Neural cell (in vitro differentiated cells): Measurements from ENCODE around the gene MAP3K13. TPM values are rescaled to one million over a fixed set of nuclear protein-coding genes. Genes with fewer than 3 reads are reported as not detected.

Source experiments
- H2AFZ ChIP-seq: fragments of 200-600, 300-800 bp; sonication (generic), shearing (Covaris generic); 2 replicates; pipeline ENCODE4 v1.6.0; 2014; ENCODE audit warnings: low read depth, mild to moderate bottlenecking, antibody characterized with exemption, low read length, moderate library complexity
- H3F3A ChIP-seq: fragments of 200-600 bp; shearing (Covaris generic); 2 replicates; pipeline ENCODE4 v1.6.1; 2016; ENCODE audit warnings: mild to moderate bottlenecking, moderate library complexity, mixed read lengths, antibody characterized with exemption, low read length; ENCODE audit not compliant: insufficient read depth, poor library complexity, severe bottlenecking
- H3K27ac ChIP-seq: fragments of 200-600, 300-800 bp; sonication (generic), shearing (Covaris generic); 2 replicates; pipeline ENCODE4 v1.5.1; 2014; ENCODE audit warnings: mild to moderate bottlenecking, low read length, moderate library complexity
- H3K27me3 ChIP-seq: fragments of 300-800, 200-600 bp; sonication (generic), shearing (Covaris generic); 2 replicates; pipeline ENCODE4 v1.6.0; 2014; ENCODE audit warnings: mild to moderate bottlenecking, low read depth, low read length, moderate library complexity; ENCODE audit not compliant: insufficient read depth
- H3K36me3 ChIP-seq: fragments of 300-800, 200-600 bp; sonication (generic), shearing (Covaris generic); 2 replicates; pipeline ENCODE4 v1.5.1; 2014; ENCODE audit warnings: mild to moderate bottlenecking, antibody characterized with exemption, low read length, moderate library complexity; ENCODE audit not compliant: insufficient read depth
- H3K4me2 ChIP-seq: fragments of 300-800, 200-600 bp; sonication (generic), shearing (Covaris generic); 2 replicates; pipeline ENCODE4 v1.6.0; 2014; ENCODE audit warnings: mild to moderate bottlenecking, low read length
- H3K4me3 ChIP-seq: fragments of 300-800, 200-600 bp; sonication (generic), shearing (Covaris generic); 2 replicates; pipeline ENCODE4 v1.5.1; 2014; ENCODE audit warnings: mild to moderate bottlenecking, low read length, moderate library complexity
- H3K79me2 ChIP-seq: fragments of 200-600 bp; shearing (Covaris generic); replicated peaks from 2 replicates; pipeline ENCODE4 v1.6.0; 2014; ENCODE audit warnings: mild to moderate bottlenecking, low read length, moderate library complexity; ENCODE audit not compliant: insufficient read depth
- H3K9ac ChIP-seq: fragments of 300-800, 200-600 bp; sonication (generic), shearing (Covaris generic); 2 replicates; pipeline ENCODE4 v1.6.1; 2016; ENCODE audit warnings: mild to moderate bottlenecking, low read length, mixed read lengths
- H3K9me2 ChIP-seq: fragments of 200-600 bp; shearing (Covaris generic); 2 replicates; pipeline ENCODE4 v1.6.1; 2016; ENCODE audit warnings: mild to moderate bottlenecking, low read length, mixed read lengths; ENCODE audit not compliant: insufficient read depth
- H3K9me3 ChIP-seq: fragments of 200-600, 300-800 bp; sonication (generic), shearing (Covaris generic); 2 replicates; pipeline ENCODE4 v1.6.1; 2016; ENCODE audit warnings: mild to moderate bottlenecking, mixed run types, low read length, moderate library complexity, mixed read lengths
- H4K20me1 ChIP-seq: fragments of 200-600 bp; shearing (Covaris generic); 2 replicates; pipeline ENCODE4 v1.6.1; 2016; ENCODE audit warnings: mild to moderate bottlenecking, mixed run types; ENCODE audit not compliant: insufficient read depth
- CTCF ChIP-seq: fragments of 450-650 bp; IDR thresholded peaks from 2 replicates; pipeline ENCODE4 v1.5.1; 2014; ENCODE audit warnings: antibody characterized with exemption, mild to moderate bottlenecking, moderate library complexity; ENCODE audit not compliant: poor library complexity, severe bottlenecking
- EP300 ChIP-seq: fragments of 450-650 bp; conservative IDR thresholded peaks from 2 replicates; pipeline ENCODE4 v1.6.1; 2014; ENCODE audit warnings: antibody characterized with exemption, mild to moderate bottlenecking, moderate library complexity; ENCODE audit not compliant: poor library complexity, severe bottlenecking
- EZH2 ChIP-seq: fragments of 200-600, 300-800 bp; shearing (Covaris generic), sonication (generic); IDR thresholded peaks from 2 replicates; pipeline ENCODE4 v1.6.1; 2014; ENCODE audit warnings: antibody characterized with exemption, low read length, borderline replicate concordance, mild to moderate bottlenecking; ENCODE audit not compliant: insufficient read depth, poor library complexity, severe bottlenecking
- MXI1 ChIP-seq: fragments of 450-650 bp; conservative IDR thresholded peaks from 2 replicates; pipeline ENCODE4 v1.6.1; 2014; ENCODE audit warnings: antibody characterized with exemption, mild to moderate bottlenecking; ENCODE audit not compliant: poor library complexity, severe bottlenecking
- POLR2AphosphoS5 ChIP-seq: IDR thresholded peaks from 2 replicates; pipeline ENCODE4 v1.6.1; 2012
- RAD21 ChIP-seq: fragments of 450-650 bp; conservative IDR thresholded peaks from 2 replicates; pipeline ENCODE4 v1.6.1; 2014; ENCODE audit warnings: antibody characterized with exemption, mild to moderate bottlenecking, moderate library complexity
- SMC3 ChIP-seq: fragments of 450-650 bp; conservative IDR thresholded peaks from 2 replicates; pipeline ENCODE4 v1.6.1; 2014; ENCODE audit warnings: antibody characterized with exemption, mild to moderate bottlenecking, moderate library complexity; ENCODE audit not compliant: poor library complexity
- TAF1 ChIP-seq: IDR thresholded peaks from 2 replicates; pipeline ENCODE4 v1.6.1; 2012; ENCODE audit warnings: low read depth
- polyA plus RNA-seq: library from polyadenylated mRNA; depleted of rRNA; stranded (reverse); fragments of >200 nt; gene quantifications from 2 replicates; pipeline ENCODE4 v1.2.3, GENCODE V29; 2014

Gene MAP3K13
- polyA plus RNA-seq, 1 donor from 2014 or later: 33.8 TPM

DNA sequence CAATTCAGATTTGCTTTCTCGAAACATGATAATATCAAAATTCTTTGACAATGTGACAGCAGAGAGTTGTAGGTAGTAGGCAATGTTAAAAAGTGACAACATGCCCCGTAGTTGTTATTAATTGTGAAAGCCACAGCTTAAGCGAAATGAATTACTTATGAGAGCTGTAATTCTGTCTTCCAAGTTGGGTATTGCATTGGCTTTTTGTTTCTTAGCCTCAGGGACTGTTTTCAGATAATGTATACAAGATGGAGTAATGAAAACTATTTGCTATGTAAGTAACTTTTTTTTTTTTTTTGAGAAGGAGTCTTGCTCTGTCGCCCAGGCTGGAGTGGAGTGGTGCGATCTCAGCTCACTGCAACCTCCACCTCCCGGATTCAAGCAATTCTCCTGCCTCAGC is 43.1 kb upstream of the MAP3K13 start (continued):
- TF ChIP-seq RAD21: no peak

GRCh38 chr3:185320949-185321348 is 42.0 kb upstream of the MAP3K13 start:
- Histone ChIP-seq H3K4me3 (no peak overlapping the region), H3K79me2 (no peaks in the 10 kb centered on the region), H3K9me2 (no peaks in the 10 kb centered on the region), H3K9me3 (no peaks in the 10 kb centered on the region), H3K4me2 (no peak overlapping the region), H3K9ac (no peak overlapping the region), H2AFZ (no peak overlapping the region), H3K27ac (no peak overlapping the region), H3F3A (no peaks in the 10 kb centered on the region), H3K36me3 (no peaks in the 10 kb centered on the region), H4K20me1 (no peaks in the 10 kb centered on the region), H3K27me3 (no peaks in the 10 kb centered on the region)
- no peak for TF ChIP-seq CTCF
- TF ChIP-seq EP300: no peak
- no peak for TF ChIP-seq EZH2
- no peak for TF ChIP-seq POLR2AphosphoS5
- TF ChIP-seq MXI1: no peak
- TF ChIP-seq RAD21: no peak
- TF ChIP-seq TAF1: no peak
- TF ChIP-seq SMC3: no peak

DNA sequence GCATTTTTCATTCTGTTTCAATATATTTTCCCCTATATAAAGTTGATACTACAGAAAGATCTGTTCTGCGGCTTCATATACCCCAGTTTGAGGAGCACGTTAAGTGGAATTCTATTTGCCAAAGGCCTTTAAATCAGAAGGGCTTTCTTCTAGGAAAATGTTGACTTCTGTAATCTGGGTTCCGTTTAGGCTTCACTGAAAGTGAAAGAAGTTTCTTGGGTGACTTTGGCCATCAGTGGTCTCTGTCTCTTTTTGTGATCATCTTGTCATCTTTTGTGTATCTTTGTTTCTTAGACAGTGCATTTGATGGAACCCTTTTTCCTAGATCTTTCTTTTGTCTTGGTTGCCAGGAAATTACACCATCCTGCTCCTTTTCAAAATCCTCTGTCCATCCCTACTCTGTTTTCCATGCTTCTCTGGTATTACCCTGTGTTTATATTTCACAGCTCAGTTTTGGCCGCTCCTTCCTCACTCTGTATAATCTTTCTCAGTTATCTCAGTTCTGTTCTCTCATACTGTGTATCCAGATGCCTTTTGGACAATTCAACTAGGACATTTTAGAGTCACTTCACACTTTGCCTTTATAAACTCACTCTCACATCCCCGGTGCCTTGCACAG is 40.7 kb upstream of the MAP3K13 start:
- Histone ChIP-seq H3K9ac (no peak overlapping the region), H2AFZ (no peak overlapping the region), H4K20me1 (no peaks in the 10 kb centered on the region), H3K9me2 (no peaks in the 10 kb centered on the region), H3K36me3 (no peaks in the 10 kb centered on the region), H3K4me3 (no peak overlapping the region), H3K9me3 (no peaks in the 10 kb centered on the region), H3F3A (no peaks in the 10 kb centered on the region), H3K27me3 (no peaks in the 10 kb centered on the region), H3K4me2 (no peak overlapping the region), H3K79me2 (no peaks in the 10 kb centered on the region), H3K27ac (no peak overlapping the region)
- TF ChIP-seq CTCF (no peak), EZH2 (no peak), TAF1 (no peak), EP300 (no peak)
